ENCODE measurements around the gene OR5AC2. TPM values are rescaled to one million over a fixed set of nuclear protein-coding genes. Genes with fewer than 3 reads are reported as not detected.

The OR5AC2 gene
- total RNA-seq, 2 donors from 2014 or later = not detected

- no peak for ATAC-seq (ENCODE audit: insufficient number of reproducible peaks, low FRiP score, low read depth)
- Histone ChIP-seq H3K27me3 (replicated peaks; ENCODE audit: insufficient read depth) (no peaks in the 10 kb centered on the region), H3K4me3 (no peak overlapping the region), H3K9me3 (no peaks in the 10 kb centered on the region), H3K36me3 (no peaks in the 10 kb centered on the region), H3K4me1 (ENCODE audit: control insufficient read depth in 1 of 2, low read depth in 2 of 2) (no peaks in the 10 kb centered on the region), H3K27ac (no peak overlapping the region)
- TF ChIP-seq CTCF (IDR thresholded peaks at IDR 0.05) = no peak
- DNase-seq (ENCODE audit: low spot score) = no peak
Observed at GRCh38 chr3:98048586-98048985, 38.4 kb upstream of the OR5AC2 start.

- Histone ChIP-seq H3K9me3 (no peaks in the 10 kb centered on the region), H3K27me3 (replicated peaks; ENCODE audit: insufficient read depth) (no peaks in the 10 kb centered on the region)
- ATAC-seq (ENCODE audit: insufficient number of reproducible peaks, low FRiP score, low read depth) = no peak
Observed at GRCh38 chr3:98049271-98049670, 37.7 kb upstream of the OR5AC2 start.

GRCh38 chr3:98056035-98056434 lies 30.9 kb upstream of the OR5AC2 start:
- Histone ChIP-seq H3K4me3 (no peak overlapping the region), H3K27me3 (replicated peaks; ENCODE audit: insufficient read depth) (no peaks in the 10 kb centered on the region), H3K4me1 (ENCODE audit: control insufficient read depth in 1 of 2, low read depth in 2 of 2) (no peaks in the 10 kb centered on the region), H3K36me3 (no peaks in the 10 kb centered on the region), H3K27ac (no peak overlapping the region), H3K9me3 (no peaks in the 10 kb centered on the region)
- DNase-seq (ENCODE audit: low spot score) (no peak), ATAC-seq (ENCODE audit: insufficient number of reproducible peaks, low FRiP score, low read depth) (no peak)
- TF ChIP-seq CTCF (IDR thresholded peaks at IDR 0.05) = no peak

More at GRCh38 chr3:98049271-98049670, 37.7 kb upstream of the OR5AC2 start:
- DNase-seq (ENCODE audit: low spot score) = no peak
- no peak for TF ChIP-seq CTCF (IDR thresholded peaks at IDR 0.05)
- no peaks in the 10 kb centered on the region for H3K4me1 ChIP-seq (ENCODE audit: control insufficient read depth in 1 of 2, low read depth in 2 of 2)
- H3K27ac ChIP-seq = no peak overlapping the region
- H3K4me3 ChIP-seq = no peak overlapping the region
- H3K36me3 ChIP-seq = no peaks in the 10 kb centered on the region

- no peaks in the 10 kb centered on the region for H3K27me3 ChIP-seq (replicated peaks; ENCODE audit: insufficient read depth)
- no peak for TF ChIP-seq CTCF (IDR thresholded peaks at IDR 0.05)
- H3K36me3 ChIP-seq = no peaks in the 10 kb centered on the region
- H3K9me3 ChIP-seq = no peaks in the 10 kb centered on the region
- no peak overlapping the region for H3K4me3 ChIP-seq
- H3K4me1 ChIP-seq (ENCODE audit: control insufficient read depth in 1 of 2, low read depth in 2 of 2) = no peaks in the 10 kb centered on the region
- ATAC-seq (ENCODE audit: insufficient number of reproducible peaks, low FRiP score, low read depth) = no peak
- H3K27ac ChIP-seq = no peak overlapping the region
- DNase-seq (ENCODE audit: low spot score) = no peak
Observed at GRCh38 chr3:98057631-98058030, 29.3 kb upstream of the OR5AC2 start.

GRCh38 chr3:98058244-98058960 lies 28.6 kb upstream of the OR5AC2 start:
- ATAC-seq (ENCODE audit: insufficient number of reproducible peaks, low FRiP score, low read depth) (no peak), DNase-seq (ENCODE audit: low spot score) (no peak)
- Histone ChIP-seq H3K4me3 (no peak overlapping the region), H3K27me3 (replicated peaks; ENCODE audit: insufficient read depth) (no peaks in the 10 kb centered on the region), H3K36me3 (no peaks in the 10 kb centered on the region), H3K27ac (no peak overlapping the region), H3K4me1 (ENCODE audit: control insufficient read depth in 1 of 2, low read depth in 2 of 2) (no peaks in the 10 kb centered on the region), H3K9me3 (no peaks in the 10 kb centered on the region)
- no peak for TF ChIP-seq CTCF (IDR thresholded peaks at IDR 0.05)
